Activated CD4-positive, alpha-beta T cell treated with anti-CD3 and anti-CD28 coated beads, Interleukin-2, amount 10 ng/mL, durations not matched to agents 24 days and 14 days (primary cell): ENCODE results near the gene BATF2. TPM values are rescaled to one million over a fixed set of nuclear protein-coding genes. Genes with fewer than 3 reads are reported as not detected.
A peak's percentile ranks its signal among the peaks of the same experiment; 100 is the strongest.
"Not testable (repeated sequence)": the region's sequence is repeated elsewhere in the genome, so short reads cannot be mapped to it uniquely, and the experiment has no call there.

Experiments used
- DNase-seq: peaks from one replicate; pipeline ENCODE4 v3.0.0; 2022
- H3K27ac Mint-ChIP-seq: one replicate; pipeline ENCODE4 v1.8.0; 2022; ENCODE audit warnings: mild to moderate bottlenecking, mixed read lengths
- H3K27me3 Mint-ChIP-seq: one replicate; pipeline ENCODE4 v1.8.0; 2022; ENCODE audit warnings: mixed read lengths
- H3K36me3 Mint-ChIP-seq: one replicate; pipeline ENCODE4 v1.8.0; 2022; ENCODE audit warnings: low read depth, mild to moderate bottlenecking, mixed read lengths
- H3K4me1 Mint-ChIP-seq: one replicate; pipeline ENCODE4 v1.8.0; 2021; ENCODE audit warnings: mixed read lengths
- H3K4me3 Mint-ChIP-seq: one replicate; pipeline ENCODE4 v1.8.0; 2022; ENCODE audit warnings: mild to moderate bottlenecking, moderate library complexity, mixed read lengths
- H3K9me3 Mint-ChIP-seq: one replicate; pipeline ENCODE4 v1.8.0; 2021; ENCODE audit warnings: mixed read lengths
- intact Hi-C: fragments of 100-400 bp; cut with micrococcal nuclease; formaldehyde crosslinking; loops from one replicate; pipeline ENCODE4 v1.15.1; 2023
- total RNA-seq: library from RNA; stranded (reverse); gene quantifications from 2 replicates; pipeline ENCODE4 v1.2.3, GENCODE V29; 2022

BATF2 gene
- total RNA-seq, 1 donor from 2014 or later: not detected

DNA sequence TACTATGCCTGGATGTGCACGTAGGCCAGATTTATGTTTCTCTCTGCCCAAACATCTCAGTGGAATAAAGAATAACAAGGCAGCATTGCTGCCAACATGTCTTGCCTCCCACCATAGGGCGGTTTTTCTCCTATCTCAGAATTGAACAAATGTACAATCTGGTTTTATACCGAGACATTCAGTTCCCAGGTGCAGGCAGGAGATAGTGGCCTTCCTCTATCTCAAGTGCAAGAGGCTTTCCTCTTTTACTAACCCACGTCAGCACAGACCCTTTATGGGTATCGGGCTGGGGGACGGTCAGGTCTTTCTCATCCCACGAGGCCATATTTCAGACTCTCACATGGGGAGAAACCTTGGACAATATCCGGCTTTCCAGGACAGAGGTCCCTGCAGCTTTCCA lies 26.7 kb upstream of the BATF2 start:
- H3K36me3 Mint-ChIP-seq, H3K27me3 Mint-ChIP-seq, H3K9me3 Mint-ChIP-seq, intact Hi-C loops, DNase-seq, H3K4me3 Mint-ChIP-seq, H3K27ac Mint-ChIP-seq: not testable (repeated sequence)
- H3K4me1 Mint-ChIP-seq: peaks cover 12% of the 10 kb centered on the region

DNA sequence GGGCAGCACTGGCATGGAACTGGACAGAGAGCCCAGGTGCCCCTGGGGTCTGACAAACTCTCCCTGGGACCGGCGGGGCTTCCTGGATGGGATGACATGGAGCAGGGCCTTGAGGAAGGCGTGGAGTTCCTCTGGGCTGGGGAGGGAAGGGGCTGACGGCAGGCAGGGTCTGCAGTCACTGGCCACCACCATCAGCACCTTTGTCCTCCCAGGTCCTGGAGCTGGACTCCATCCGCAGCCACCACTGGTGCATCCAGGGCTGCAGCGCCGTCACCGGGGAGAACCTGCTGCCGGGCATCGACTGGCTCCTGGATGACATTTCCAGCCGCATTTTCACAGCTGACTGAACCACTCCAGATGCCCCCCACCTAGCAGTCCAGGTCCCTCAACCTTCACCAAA lies 24.7 kb upstream of the BATF2 start:
- Mint-ChIP-seq H3K27me3 (no peaks in the 10 kb centered on the region), H3K4me1 (peaks cover 5% of the 10 kb centered on the region), H3K27ac (no peak overlapping the region), H3K4me3 (no peak overlapping the region), H3K36me3 (peaks cover 22% of the 10 kb centered on the region), H3K9me3 (no peaks in the 10 kb centered on the region)
- DNase-seq: no peak
- intact Hi-C loops: no loop called here

DNA sequence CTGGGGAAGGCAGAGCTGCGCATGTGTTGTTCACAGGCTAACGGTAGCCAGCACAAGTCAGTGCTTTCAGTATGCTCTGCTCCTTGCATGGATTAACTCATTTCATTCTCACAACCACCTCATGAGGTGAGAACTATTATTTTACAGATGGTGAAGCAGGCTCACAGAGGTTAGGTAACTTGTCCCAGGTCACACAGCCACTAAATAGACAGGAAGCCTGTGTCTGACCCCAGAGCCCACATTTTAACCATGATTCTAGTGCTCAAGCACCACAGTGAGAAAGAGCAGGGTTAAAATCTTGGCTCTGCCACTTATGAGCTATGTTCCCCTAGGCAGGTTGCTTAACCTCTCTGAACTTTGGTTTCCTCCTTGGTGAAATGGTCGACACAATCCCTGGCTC lies 24.2 kb upstream of the BATF2 start:
- Mint-ChIP-seq H3K27ac (no peak overlapping the region), H3K4me3 (no peak overlapping the region), H3K27me3 (no peaks in the 10 kb centered on the region), H3K4me1 (peaks cover 10% of the 10 kb centered on the region), H3K36me3 (peaks cover 25% of the 10 kb centered on the region), H3K9me3 (no peaks in the 10 kb centered on the region)
- intact Hi-C loops: no loop called here
- DNase-seq: no peak

DNA sequence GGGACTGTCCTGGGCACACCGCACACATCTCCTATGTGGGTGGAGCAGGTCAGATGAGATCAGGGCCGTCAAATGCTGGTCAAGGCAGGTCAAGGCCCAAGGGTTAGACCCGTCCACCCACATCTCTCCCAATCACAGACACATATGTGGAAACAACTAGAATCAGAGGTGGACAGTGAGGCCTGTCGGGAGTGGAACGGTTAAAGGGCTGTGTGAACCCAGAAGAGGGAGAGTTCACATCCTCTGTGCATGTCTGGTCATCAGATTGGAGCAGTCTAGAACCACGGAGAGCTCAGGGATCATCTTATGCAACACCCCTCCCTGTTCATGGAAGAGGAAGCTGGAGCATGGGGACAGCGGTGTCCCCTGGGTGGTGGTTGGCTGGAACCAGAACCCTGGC lies 23.1 kb upstream of the BATF2 start:
- Mint-ChIP-seq H3K36me3 (peaks cover 26% of the 10 kb centered on the region), H3K4me3 (no peak overlapping the region), H3K27ac (no peak overlapping the region), H3K27me3 (no peaks in the 10 kb centered on the region), H3K4me1 (peaks cover 15% of the 10 kb centered on the region), H3K9me3 (no peaks in the 10 kb centered on the region)
- intact Hi-C loops: no loop called here
- DNase-seq: no peak

DNA sequence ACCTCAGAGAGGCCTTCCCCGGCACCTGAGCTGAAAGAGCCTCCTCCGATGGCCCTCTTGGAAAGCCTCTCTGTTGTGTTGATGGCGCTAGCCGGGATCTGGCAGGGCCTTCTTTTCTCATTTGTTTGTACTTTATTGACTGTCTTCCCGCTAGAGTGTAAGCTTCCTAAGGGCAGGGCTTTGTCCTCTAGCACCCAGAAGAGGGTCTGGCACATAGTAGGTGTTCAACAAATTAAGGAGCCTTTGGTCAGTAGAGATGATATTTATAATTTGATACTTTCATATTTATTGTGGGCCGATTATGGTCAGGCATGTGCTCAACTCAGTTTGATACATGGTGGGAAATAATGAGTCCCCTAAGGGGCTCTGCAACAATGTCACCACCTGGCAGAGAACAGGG lies 21.2 kb upstream of the BATF2 start:
- intact Hi-C loops: no loop called here
- no peak for DNase-seq
- peaks cover 22% of the 10 kb centered on the region for H3K4me1 Mint-ChIP-seq
- no peaks in the 10 kb centered on the region for H3K27me3 Mint-ChIP-seq
- no peak overlapping the region for H3K27ac Mint-ChIP-seq
- H3K36me3 Mint-ChIP-seq: peaks cover 26% of the 10 kb centered on the region
- H3K9me3 Mint-ChIP-seq: no peaks in the 10 kb centered on the region
- H3K4me3 Mint-ChIP-seq: no peak overlapping the region

DNA sequence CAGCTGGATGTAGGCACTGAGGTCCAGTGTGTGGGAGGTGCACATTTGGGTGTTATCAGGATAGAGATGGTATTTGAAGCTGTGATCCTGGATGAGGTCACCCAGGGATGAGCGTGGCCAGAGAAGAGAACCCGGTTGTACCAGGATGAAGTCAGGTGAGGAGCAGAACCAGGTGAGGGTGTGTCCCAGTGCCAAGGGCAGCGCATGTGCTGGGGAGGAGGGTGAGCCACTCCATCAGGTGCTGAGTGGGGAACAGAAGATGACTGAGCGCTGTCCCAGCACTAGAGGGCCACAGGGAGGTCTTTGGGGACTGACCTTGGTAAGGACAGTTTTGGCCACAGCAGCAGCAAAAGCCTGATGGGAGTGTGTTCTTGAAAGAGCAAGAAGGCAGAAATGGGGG lies 19.9 kb upstream of the BATF2 start:
- Mint-ChIP-seq H3K36me3 (peaks cover 26% of the 10 kb centered on the region), H3K27me3 (no peaks in the 10 kb centered on the region), H3K4me1 (peaks cover 24% of the 10 kb centered on the region), H3K9me3 (no peaks in the 10 kb centered on the region), H3K27ac (no peak overlapping the region), H3K4me3 (no peak overlapping the region)
- DNase-seq: no peak
- intact Hi-C loops: no loop called here

DNA sequence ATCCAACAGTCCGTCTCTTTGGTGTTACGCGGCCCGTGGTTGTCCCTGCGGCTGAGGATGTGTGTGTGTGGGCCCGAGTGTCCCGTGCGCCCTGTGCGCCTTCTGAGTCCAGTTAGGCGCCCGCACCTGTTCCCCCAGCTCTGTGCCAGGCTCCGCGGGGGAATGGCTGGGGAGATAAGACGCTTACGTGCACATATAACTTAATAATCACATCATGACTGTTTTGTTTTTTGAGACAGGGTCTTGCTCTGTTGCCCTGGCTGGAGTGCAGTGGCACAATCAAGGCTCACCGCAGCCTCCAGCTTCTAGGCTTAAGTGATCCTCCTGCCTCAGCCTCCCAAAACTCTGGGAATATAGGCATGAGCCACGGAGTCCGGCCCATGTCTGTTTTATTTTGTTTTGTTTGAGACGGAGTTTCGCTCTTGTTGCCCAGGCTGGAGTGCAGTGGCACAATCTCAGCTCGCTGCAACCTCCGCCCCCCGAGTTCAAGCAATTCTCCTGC lies 18.0 kb upstream of the BATF2 start:
- peak overlapping the region; percentile 82 for H3K4me3 Mint-ChIP-seq
- peaks cover 24% of the 10 kb centered on the region for H3K4me1 Mint-ChIP-seq
- intact Hi-C loops: loop anchor here (1.0 to 2.0 kb wide), 7 partner anchors 13 to 168 kb away; partner anchors contain the start of genes ATG2A, CDCA5, PPP2R5B and SNX15
- no peaks in the 10 kb centered on the region for H3K9me3 Mint-ChIP-seq
- no peak for DNase-seq
- H3K27me3 Mint-ChIP-seq: no peaks in the 10 kb centered on the region
- peaks cover 24% of the 10 kb centered on the region for H3K36me3 Mint-ChIP-seq
- H3K27ac Mint-ChIP-seq: peak overlapping the region; percentile 95

DNA sequence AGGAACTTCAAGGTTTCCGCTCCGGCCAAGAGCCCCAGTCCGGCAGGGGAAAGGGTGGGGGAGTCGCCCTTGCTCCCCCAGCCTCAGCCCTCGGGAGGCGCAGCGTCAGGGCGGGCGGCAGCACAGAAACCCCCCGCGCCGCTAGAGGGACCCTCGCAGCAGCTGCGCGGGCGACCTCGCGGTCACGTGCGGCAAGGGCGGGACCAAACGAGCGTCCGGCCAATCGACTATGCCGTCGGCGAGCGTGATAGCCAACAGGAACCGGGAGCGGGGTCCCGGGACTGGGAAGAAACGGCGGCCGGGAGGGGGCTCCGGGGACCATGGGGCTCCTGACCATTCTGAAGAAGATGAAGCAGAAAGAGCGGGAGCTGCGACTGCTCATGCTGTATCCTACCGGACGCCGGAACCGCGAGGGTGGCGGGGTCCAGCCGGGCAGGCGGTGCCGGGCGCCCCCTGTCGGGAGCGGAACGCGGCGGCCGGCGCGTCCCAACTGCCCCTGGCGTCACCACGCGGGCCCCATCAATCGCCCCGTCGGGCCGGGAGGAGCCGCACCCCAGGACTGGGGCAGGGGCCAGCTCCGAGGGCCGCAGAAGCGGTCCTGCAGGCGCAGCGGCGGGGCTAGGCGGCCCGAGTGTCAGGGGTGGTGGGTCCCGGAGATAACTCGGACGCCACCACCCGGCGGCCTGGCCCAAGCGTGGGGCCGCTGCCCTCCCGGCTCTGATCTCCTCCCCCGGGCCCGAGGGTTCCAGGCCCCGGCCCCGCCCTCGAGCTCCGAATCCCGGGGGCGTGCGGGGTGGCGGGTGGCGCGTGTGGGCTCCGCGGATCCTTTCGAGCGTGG lies 17.3 kb upstream of the BATF2 start, which contains the start of gene ARL2:
ARL2 (plus strand) TSS at position 273 of the 838 bp plus-strand sequence; CDS start at position 321, 48 bp downstream.
- Mint-ChIP-seq H3K27me3 (no peaks in the 10 kb centered on the region), H3K27ac (peak within 1 kb of the TSS; percentile 98), H3K9me3 (no peaks in the 10 kb centered on the region), H3K4me3 (peak within 1 kb of the TSS; percentile 92), H3K36me3 (peaks cover 21% of the 10 kb centered on the region), H3K4me1 (peaks cover 24% of the 10 kb centered on the region)
- DNase-seq: peak; percentile 96
- intact Hi-C loops: loop anchor here (1.0 to 2.0 kb wide), 8 partner anchors 13 to 167 kb away; partner anchors contain the start of genes ATG2A, CDCA5, PPP2R5B and SAC3D1

DNA sequence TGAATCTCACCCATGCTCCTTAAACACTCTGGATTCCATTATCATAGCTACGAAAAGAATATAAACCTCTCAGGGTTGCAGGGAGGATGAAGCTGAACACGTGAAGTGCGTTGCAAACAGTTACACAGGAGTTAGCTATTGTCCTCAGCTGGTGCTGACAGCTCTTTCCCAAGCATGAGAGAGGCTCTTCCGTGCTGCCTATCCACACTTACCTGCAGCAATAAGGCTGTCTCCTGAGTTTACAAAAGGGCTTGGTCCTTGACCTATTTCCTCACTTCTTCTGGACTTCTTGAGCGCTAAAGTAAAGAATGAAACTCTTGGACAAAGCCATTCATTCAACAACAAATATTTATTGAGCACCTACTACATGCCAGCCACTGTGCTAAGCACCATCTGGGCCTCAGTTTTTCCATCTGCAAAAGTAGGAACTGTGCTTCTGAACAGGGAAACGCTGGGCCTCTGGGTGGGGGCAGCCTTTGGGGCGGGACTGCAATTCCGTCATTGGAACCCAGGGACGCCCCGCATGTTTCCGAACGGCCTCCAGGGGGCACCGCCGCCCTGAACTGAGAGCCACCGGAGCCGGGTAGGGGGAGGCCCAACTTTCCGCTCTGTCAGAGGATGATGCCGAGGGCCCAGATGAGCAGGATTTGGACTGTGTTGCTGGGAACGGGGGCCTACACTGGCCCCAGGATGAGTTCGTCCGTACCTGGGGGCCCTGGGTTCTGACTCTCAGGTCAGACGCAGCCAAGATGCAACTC lies 16.5 kb upstream of the BATF2 start:
- Mint-ChIP-seq H3K27me3 (no peaks in the 10 kb centered on the region), H3K27ac (peak overlapping the region; percentile 98), H3K36me3 (peaks cover 16% of the 10 kb centered on the region), H3K4me3 (peak overlapping the region; percentile 92), H3K4me1 (peaks cover 24% of the 10 kb centered on the region), H3K9me3 (no peaks in the 10 kb centered on the region)
- DNase-seq: peak; percentile 97
- intact Hi-C loops: loop anchor here (1.0 kb wide), 1 partner anchor 28 kb away; the partner anchor contains the start of gene SAC3D1

DNA sequence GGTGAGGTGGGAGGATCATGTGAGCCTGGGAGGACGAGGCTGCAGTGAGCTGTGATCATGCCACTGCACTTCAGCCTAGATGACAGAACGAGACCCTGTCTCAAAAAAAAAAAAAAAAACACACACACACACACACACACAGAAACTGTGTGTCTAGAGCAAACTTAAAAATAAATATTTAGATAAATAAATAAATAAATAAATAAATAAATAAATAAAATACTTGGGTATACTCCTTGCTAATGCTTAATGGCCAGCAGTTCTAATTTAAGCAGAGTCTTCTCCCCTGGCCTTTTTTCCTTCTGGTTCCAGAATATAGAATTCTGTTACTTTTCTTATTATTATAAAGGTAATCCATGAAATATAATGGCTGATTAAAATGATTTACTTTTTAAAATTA lies 12.1 kb upstream of the BATF2 start:
- DNase-seq: no peak
- no peak overlapping the region for H3K27ac Mint-ChIP-seq
- H3K4me3 Mint-ChIP-seq: no peak overlapping the region
- intact Hi-C loops: no loop called here
- H3K4me1 Mint-ChIP-seq: peaks cover 9% of the 10 kb centered on the region
- no peaks in the 10 kb centered on the region for H3K36me3 Mint-ChIP-seq
- no peaks in the 10 kb centered on the region for H3K27me3 Mint-ChIP-seq
- no peaks in the 10 kb centered on the region for H3K9me3 Mint-ChIP-seq

DNA sequence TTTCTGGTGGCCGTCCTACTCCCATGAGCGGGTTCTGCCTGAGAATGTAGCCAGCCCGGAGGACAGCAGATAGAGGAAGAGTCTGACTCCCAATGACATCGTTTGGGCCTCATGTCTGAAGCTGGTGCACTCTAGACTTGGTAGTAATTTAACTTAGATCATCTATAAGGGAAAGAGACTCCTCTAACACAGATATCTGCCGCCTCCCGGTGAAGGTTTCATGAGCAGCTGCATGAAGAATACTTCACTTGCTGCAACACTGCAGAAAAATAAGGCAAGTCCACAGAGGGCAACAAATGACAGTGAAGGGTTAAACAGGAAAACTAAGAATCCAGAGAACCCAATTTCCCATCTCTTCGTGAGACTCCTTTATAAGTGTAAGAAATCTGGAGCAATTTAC lies 11.2 kb upstream of the BATF2 start:
- intact Hi-C loops: no loop called here
- Mint-ChIP-seq H3K27ac (no peak overlapping the region), H3K36me3 (no peaks in the 10 kb centered on the region), H3K27me3 (no peaks in the 10 kb centered on the region), H3K9me3 (no peaks in the 10 kb centered on the region), H3K4me1 (peaks cover 3% of the 10 kb centered on the region), H3K4me3 (no peak overlapping the region)
- DNase-seq: no peak

DNA sequence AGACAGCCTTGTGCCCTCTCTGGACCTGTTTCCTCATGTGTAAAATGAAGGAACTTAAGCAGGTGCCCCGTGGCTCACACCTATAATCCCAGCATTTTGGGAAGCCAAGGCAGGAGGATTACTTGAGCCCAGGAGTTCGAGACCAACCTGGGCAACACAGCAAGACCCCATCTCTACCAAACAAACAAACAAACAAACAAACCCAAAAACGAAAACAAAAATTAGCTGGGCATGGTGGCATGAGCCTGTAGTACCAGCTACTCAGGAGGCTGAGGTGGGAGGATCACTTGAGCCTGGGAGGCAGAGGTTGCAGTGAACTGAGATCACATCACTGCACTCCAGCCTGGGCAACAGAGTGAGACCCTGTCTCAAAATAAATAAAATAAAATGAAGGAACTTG lies 7.2 kb upstream of the BATF2 start:
- H3K4me1 Mint-ChIP-seq, H3K27ac Mint-ChIP-seq, H3K4me3 Mint-ChIP-seq, intact Hi-C loops, DNase-seq, H3K36me3 Mint-ChIP-seq, H3K27me3 Mint-ChIP-seq, H3K9me3 Mint-ChIP-seq: not testable (repeated sequence)

DNA sequence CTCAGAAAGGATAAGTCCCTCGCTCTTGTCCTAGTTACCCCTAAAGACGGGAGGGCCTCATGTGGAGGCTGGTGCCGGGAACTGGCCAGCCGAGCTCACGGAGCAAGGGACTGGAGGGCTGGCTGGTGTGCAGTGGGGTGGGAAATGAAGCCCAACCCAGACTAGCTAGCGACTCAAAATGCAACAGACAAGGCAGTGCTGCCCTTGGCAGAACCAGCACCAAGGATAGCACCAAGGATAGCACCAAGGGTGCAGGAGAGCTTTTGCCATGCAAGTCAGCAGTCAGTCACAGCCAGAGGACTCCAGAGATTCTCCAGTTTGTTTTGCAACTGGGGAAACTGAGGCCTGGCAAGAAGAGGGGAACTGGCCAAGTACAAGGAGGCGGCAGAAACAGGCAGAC lies 6.5 kb upstream of the BATF2 start:
- intact Hi-C loops: no loop called here
- Mint-ChIP-seq H3K4me1 (peaks cover 7% of the 10 kb centered on the region), H3K36me3 (no peaks in the 10 kb centered on the region), H3K9me3 (no peaks in the 10 kb centered on the region), H3K27me3 (no peaks in the 10 kb centered on the region), H3K4me3 (no peak overlapping the region), H3K27ac (no peak overlapping the region)
- no peak for DNase-seq

DNA sequence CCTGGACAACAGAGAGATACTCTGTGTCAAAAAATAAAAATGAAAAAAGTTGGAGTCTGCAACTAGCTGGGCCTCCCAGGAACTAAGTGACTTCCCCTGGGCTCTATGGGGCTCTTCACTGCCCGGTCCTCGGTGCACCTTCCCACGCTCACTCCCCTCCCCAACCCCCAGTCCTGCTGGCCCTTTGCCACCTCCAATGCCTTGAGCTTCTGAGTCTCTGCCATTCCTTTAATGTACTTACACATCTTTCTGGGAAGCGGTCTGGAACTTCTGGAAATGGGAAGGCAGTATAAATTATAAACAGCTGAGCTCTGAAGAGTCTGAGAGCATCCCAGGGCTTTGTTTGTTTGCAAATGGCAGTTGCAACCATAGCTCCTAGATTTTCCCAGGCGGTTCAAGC lies 5.9 kb upstream of the BATF2 start:
- H3K27me3 Mint-ChIP-seq: no peaks in the 10 kb centered on the region
- no peaks in the 10 kb centered on the region for H3K36me3 Mint-ChIP-seq
- H3K4me3 Mint-ChIP-seq: no peak overlapping the region
- intact Hi-C loops: no loop called here
- no peaks in the 10 kb centered on the region for H3K9me3 Mint-ChIP-seq
- no peak for DNase-seq
- no peak overlapping the region for H3K27ac Mint-ChIP-seq
- H3K4me1 Mint-ChIP-seq: peaks cover 10% of the 10 kb centered on the region
